22Rv1 (cell line): Measurements from ENCODE around the gene PPP2R5E.

Experiments
- CTCF ChIP-seq: fragments of 450-650 bp; IDR thresholded peaks from 2 replicates; pipeline ENCODE4 v1.5.1; 2017; ENCODE audit warnings: mild to moderate bottlenecking
- ZFX ChIP-seq: fragments of 450-650 bp; IDR thresholded peaks from 2 replicates; pipeline ENCODE4 v1.6.1; 2017; ENCODE audit warnings: antibody characterized with exemption, borderline replicate concordance

- TF ChIP-seq CTCF (no peak), ZFX (no peak)
Measured at GRCh38 chr14:63431466-63431865, 111.7 kb downstream of the PPP2R5E start.
